ENCODE data around the gene FCGR1A.
"Not testable (repeated sequence)": the region's sequence is repeated elsewhere in the genome, so short reads cannot be mapped to it uniquely, and the experiment has no call there.

Gene FCGR1A

GRCh38 chr1:149753466-149753865, 29.0 kb upstream of the FCGR1A start:
- H3K4me3 ChIP-seq (ENCODE audit: low read length); H3K36me3 ChIP-seq (ENCODE audit: insufficient read depth, low read length); H3K9me3 ChIP-seq (replicated peaks; ENCODE audit: low read length); H3K27me3 ChIP-seq (ENCODE audit: control insufficient read depth, insufficient read depth, low read length); H3K4me1 ChIP-seq (ENCODE audit: control insufficient read depth, insufficient read depth, low read length); H3K9ac ChIP-seq (ENCODE audit: low read depth, low read length); H3K4me2 ChIP-seq (ENCODE audit: low read length): not testable (repeated sequence)

DNA sequence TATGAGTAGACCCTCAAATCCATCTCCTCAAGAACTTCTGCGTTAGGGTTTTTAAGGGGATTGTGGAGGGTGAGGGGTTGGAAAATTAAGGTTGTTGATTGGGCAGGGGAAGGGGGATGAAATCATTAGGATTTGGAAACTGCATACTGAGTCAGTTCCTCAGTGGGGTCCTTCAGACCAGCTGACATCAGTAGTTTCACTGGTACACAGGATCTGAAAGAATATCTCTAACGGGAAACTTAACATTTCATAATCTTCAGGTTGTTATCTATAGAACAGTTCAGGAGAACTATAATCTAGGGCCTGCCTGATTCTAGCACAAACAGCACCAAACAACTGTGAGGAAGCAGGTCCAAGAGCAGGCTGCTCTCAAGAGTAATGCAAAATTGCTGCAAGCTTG, 27.2 kb upstream of the FCGR1A start:
- H3K4me2 ChIP-seq (ENCODE audit: low read length); H3K9me3 ChIP-seq (replicated peaks; ENCODE audit: low read length); H3K4me3 ChIP-seq (ENCODE audit: low read length); H3K36me3 ChIP-seq (ENCODE audit: insufficient read depth, low read length); H3K4me1 ChIP-seq (ENCODE audit: control insufficient read depth, insufficient read depth, low read length); H3K27me3 ChIP-seq (ENCODE audit: control insufficient read depth, insufficient read depth, low read length); H3K9ac ChIP-seq (ENCODE audit: low read depth, low read length): not testable (repeated sequence)

- not testable (repeated sequence) for H3K27me3 ChIP-seq (ENCODE audit: control insufficient read depth, insufficient read depth, low read length); H3K9ac ChIP-seq (ENCODE audit: low read depth, low read length); H3K9me3 ChIP-seq (replicated peaks; ENCODE audit: low read length); H3K4me2 ChIP-seq (ENCODE audit: low read length); H3K36me3 ChIP-seq (ENCODE audit: insufficient read depth, low read length); H3K4me1 ChIP-seq (ENCODE audit: control insufficient read depth, insufficient read depth, low read length); H3K4me3 ChIP-seq (ENCODE audit: low read length)
These were observed 20.2 kb upstream of the FCGR1A start for GRCh38 chr1:149762294-149762693.

DNA sequence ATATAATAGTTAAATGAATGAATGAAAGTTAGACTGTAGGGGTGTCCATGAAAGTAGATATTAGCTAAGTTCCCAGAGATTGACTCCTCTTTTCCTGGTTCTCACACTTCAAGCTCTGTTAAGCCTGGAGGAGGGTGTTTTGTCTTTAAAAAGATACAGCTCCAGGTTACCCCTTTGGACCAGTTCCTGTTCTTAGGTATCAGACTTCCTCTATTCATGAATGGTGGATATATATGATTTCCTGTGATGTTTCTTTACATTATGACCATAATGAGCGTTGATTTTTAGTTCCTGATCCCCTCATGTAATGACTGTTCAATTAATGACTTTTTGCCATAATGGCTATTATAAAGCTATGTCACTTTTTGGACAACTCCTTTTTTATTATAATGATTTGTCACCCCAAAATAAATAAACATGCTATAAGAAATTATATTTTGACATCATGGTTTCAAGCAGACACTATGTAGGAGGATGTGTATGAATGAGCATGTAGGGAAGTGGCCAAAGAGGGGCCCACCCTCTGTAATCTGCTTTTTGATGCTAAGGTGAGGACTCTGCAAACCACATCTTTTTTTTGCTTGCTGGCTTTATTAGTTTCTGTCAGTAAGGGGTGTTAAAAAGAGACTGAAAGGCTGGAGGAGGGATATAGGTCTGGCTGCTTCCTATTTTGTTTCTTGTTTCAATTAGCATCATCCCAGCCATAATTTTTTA, 18.2 kb upstream of the FCGR1A start:
- H3K27me3 ChIP-seq (ENCODE audit: control insufficient read depth, insufficient read depth, low read length); H3K4me2 ChIP-seq (ENCODE audit: low read length); H3K9me3 ChIP-seq (replicated peaks; ENCODE audit: low read length); H3K4me3 ChIP-seq (ENCODE audit: low read length); H3K4me1 ChIP-seq (ENCODE audit: control insufficient read depth, insufficient read depth, low read length); H3K36me3 ChIP-seq (ENCODE audit: insufficient read depth, low read length); H3K9ac ChIP-seq (ENCODE audit: low read depth, low read length): not testable (repeated sequence)

DNA sequence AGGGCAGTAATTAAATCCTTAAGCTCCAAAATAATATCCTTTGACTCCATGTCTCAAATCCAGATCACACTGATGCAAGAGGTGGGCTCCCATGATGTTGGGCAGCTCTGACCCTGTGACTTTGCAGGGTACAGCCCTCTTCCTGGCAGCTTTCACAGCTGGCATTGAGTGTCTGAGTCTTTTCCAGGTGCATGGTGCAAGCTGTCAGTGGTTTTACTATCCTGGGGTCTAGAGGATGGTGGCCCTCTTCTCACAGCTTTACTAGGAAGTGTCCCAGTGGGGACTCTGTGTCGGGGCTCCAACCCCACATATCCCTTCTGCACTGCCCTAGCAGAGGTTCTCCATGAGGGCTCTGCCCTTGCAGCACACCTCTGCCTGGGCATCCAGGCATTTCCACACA, 16.3 kb upstream of the FCGR1A start:
- H3K4me3 ChIP-seq (ENCODE audit: low read length), result not testable (repeated sequence)

DNA sequence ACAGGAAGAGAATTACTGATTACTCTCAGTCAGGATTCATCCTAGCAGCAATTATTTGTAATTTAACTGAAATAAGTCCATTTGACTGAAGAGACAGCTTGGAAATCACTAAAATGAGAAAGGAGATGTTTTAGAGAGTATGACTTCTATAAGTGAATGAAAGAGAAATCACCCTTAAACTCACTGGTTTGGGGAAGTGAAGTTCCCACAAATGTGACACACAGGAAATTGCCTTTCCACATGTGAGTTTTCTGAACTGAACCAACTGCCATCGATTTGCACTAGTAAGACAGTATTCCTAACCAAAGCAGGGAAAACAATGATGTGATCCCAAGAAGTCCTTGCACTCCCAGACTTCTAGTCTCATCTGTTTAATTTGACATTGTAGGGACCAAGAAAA, 13.3 kb upstream of the FCGR1A start:
- not testable (repeated sequence) for H3K36me3 ChIP-seq (ENCODE audit: insufficient read depth, low read length); H3K4me3 ChIP-seq (ENCODE audit: low read length); H3K4me1 ChIP-seq (ENCODE audit: control insufficient read depth, insufficient read depth, low read length); H3K27me3 ChIP-seq (ENCODE audit: control insufficient read depth, insufficient read depth, low read length); H3K4me2 ChIP-seq (ENCODE audit: low read length); H3K9me3 ChIP-seq (replicated peaks; ENCODE audit: low read length); H3K9ac ChIP-seq (ENCODE audit: low read depth, low read length)

More for the DNA sequence above, 16.3 kb upstream of the FCGR1A start:
- H3K27me3 ChIP-seq (ENCODE audit: control insufficient read depth, insufficient read depth, low read length); H3K36me3 ChIP-seq (ENCODE audit: insufficient read depth, low read length); H3K4me1 ChIP-seq (ENCODE audit: control insufficient read depth, insufficient read depth, low read length); H3K9ac ChIP-seq (ENCODE audit: low read depth, low read length); H3K4me2 ChIP-seq (ENCODE audit: low read length); H3K9me3 ChIP-seq (replicated peaks; ENCODE audit: low read length): not testable (repeated sequence)

DNA sequence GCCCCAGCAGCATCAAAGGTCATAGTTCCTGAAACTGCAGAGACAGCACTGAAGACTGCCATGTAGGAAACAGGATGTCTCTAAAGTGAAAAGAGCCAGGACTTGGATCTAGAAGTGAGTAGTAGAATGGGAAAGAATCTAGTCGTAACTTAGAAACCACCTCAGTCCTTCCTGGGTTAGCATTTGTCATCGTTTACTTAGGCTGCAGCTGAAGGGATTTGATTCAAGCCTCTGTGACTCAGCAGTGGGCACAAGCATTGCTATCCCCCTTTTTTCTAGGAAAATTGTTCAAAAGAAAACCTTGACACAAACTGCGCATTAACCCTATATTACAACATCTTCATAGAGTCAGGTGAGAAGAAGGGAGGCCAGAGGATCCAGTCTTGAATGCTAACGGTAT, 11.8 kb upstream of the FCGR1A start:
- H3K9ac ChIP-seq (ENCODE audit: low read depth, low read length); H3K9me3 ChIP-seq (replicated peaks; ENCODE audit: low read length); H3K27me3 ChIP-seq (ENCODE audit: control insufficient read depth, insufficient read depth, low read length); H3K4me1 ChIP-seq (ENCODE audit: control insufficient read depth, insufficient read depth, low read length); H3K4me3 ChIP-seq (ENCODE audit: low read length); H3K4me2 ChIP-seq (ENCODE audit: low read length); H3K36me3 ChIP-seq (ENCODE audit: insufficient read depth, low read length): not testable (repeated sequence)

DNA sequence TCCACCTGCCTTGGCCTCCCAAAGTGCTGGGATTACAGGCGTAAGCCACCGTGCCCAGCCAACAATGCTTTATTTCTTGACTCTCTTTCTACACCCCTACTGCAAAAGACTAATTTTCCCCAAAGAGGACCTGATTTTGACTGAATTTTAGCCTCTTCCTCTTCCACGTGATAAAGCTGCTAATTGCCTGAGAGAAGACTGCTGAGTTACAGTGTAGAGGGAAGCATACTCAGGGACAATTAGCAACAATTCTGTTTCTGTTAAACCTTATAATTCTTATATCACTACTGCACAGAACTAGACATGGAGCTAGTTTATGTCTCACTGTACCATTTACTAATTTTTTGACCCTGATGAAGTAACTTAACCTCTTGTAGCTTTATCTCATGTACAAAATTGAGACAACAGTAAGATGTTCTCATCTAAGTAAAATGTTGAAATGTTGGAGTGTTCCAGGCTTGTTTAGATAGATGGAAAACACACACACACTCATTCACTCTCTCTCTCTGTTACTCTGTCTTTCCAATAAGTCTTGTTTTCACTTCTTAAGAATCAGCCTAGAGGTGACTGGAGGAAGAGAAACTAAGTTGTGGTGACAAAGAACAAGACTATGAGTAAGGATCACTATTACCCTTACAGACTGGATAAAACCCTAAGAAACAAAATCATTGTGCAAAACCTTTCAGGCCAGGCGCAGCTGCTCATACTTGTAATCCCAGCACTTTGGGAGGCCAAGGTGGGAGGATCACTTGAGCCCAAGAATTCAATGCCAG, 10.7 kb upstream of the FCGR1A start:
- not testable (repeated sequence) for H3K9ac ChIP-seq (ENCODE audit: low read depth, low read length); H3K4me2 ChIP-seq (ENCODE audit: low read length); H3K36me3 ChIP-seq (ENCODE audit: insufficient read depth, low read length); H3K27me3 ChIP-seq (ENCODE audit: control insufficient read depth, insufficient read depth, low read length); H3K4me1 ChIP-seq (ENCODE audit: control insufficient read depth, insufficient read depth, low read length); H3K9me3 ChIP-seq (replicated peaks; ENCODE audit: low read length); H3K4me3 ChIP-seq (ENCODE audit: low read length)

DNA sequence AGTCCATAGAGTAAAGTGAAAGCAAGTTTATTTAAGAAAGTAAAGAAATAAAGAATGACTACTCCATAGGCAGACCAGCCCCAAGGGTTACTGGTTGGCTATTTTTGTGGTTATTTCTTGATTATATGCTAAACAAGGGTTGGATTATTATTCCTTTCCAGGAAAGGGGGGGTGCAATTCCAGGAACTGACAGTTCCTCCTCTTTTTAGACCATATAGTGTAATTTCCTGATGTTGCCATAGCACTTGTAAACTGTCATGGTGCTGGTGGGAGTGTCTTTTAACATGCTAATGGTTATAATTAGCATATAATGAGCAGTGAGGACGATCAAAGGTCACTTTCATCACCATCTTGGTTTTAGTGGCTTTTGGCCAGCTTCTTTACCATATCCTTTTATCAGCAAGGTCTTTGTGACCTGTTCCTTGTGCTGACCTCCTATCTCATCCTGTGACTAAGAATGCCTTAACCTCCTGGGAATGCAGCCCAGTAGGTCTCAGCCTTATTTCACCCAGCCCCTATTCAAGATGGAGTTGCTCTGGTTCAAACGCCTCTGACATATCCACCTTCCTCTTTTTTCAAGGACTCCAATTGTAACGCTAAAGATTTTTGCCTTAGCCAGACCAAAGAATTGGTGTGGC, 6.9 kb upstream of the FCGR1A start:
- H3K36me3 ChIP-seq (ENCODE audit: insufficient read depth, low read length); H3K4me1 ChIP-seq (ENCODE audit: control insufficient read depth, insufficient read depth, low read length); H3K4me2 ChIP-seq (ENCODE audit: low read length); H3K9me3 ChIP-seq (replicated peaks; ENCODE audit: low read length); H3K27me3 ChIP-seq (ENCODE audit: control insufficient read depth, insufficient read depth, low read length); H3K9ac ChIP-seq (ENCODE audit: low read depth, low read length); H3K4me3 ChIP-seq (ENCODE audit: low read length): not testable (repeated sequence)

GRCh38 chr1:149777084-149777483, 5.4 kb upstream of the FCGR1A start:
- not testable (repeated sequence) for H3K36me3 ChIP-seq (ENCODE audit: insufficient read depth, low read length); H3K4me2 ChIP-seq (ENCODE audit: low read length); H3K4me1 ChIP-seq (ENCODE audit: control insufficient read depth, insufficient read depth, low read length); H3K27me3 ChIP-seq (ENCODE audit: control insufficient read depth, insufficient read depth, low read length); H3K4me3 ChIP-seq (ENCODE audit: low read length); H3K9ac ChIP-seq (ENCODE audit: low read depth, low read length); H3K9me3 ChIP-seq (replicated peaks; ENCODE audit: low read length)

GRCh38 chr1:149778313-149778712, 4.2 kb upstream of the FCGR1A start:
- H3K9me3 ChIP-seq (replicated peaks; ENCODE audit: low read length); H3K4me3 ChIP-seq (ENCODE audit: low read length): not testable (repeated sequence)

More at GRCh38 chr1:149778313-149778712, 4.2 kb upstream of the FCGR1A start:
- not testable (repeated sequence) for H3K36me3 ChIP-seq (ENCODE audit: insufficient read depth, low read length); H3K9ac ChIP-seq (ENCODE audit: low read depth, low read length); H3K4me1 ChIP-seq (ENCODE audit: control insufficient read depth, insufficient read depth, low read length); H3K4me2 ChIP-seq (ENCODE audit: low read length); H3K27me3 ChIP-seq (ENCODE audit: control insufficient read depth, insufficient read depth, low read length)
